HG02571 (cell line): ENCODE data around the gene SLC4A4.

Experiments used
- ATAC-seq: cut with Tn5 transposase; IDR thresholded peaks from one replicate; pipeline ENCODE4 v1.9.1; 2021; ENCODE audit warnings: mild to moderate bottlenecking, moderate library complexity; ENCODE audit not compliant: unreplicated experiment

Gene SLC4A4

DNA sequence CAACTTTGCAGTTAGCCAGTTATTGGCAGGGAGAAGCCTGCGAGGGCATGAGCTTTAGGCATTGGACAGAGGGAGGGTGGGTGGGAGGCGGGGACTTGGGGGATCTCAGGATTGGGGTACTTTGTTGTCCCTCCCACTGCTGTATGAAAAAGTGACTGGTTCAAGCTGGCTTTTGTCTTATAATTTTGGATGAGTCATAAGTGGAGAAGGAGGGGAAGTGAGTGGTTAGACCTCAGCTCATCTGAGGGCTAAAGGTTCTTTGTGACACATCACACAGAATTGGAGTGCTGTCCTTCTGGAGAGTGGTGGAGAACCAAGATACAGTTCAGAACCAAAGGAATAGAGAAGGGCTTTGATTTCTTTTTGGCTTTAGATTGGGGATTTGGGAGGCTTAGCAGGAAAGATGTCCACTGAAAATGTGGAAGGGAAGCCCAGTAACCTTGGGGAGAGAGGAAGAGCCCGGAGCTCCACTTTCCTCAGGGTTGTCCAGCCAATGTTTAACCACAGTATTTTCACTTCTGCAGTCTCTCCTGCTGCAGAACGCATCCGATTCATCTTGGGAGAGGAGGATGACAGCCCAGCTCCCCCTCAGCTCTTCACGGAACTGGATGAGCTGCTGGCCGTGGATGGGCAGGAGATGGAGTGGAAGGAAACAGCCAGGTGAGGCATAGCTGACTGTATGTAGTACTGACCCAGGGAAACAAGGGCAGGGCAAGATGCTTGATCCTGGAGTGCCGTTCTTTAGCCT lies at the start of gene SLC4A4:
Gene SLC4A4 (plus strand): TSS at position 175 of the 748 bp plus-strand sequence.
- ATAC-seq: peak; percentile 99

GRCh38 chr4:71290074-71290473 lies 48.7 kb upstream of the SLC4A4 start:
- no peak for ATAC-seq

DNA sequence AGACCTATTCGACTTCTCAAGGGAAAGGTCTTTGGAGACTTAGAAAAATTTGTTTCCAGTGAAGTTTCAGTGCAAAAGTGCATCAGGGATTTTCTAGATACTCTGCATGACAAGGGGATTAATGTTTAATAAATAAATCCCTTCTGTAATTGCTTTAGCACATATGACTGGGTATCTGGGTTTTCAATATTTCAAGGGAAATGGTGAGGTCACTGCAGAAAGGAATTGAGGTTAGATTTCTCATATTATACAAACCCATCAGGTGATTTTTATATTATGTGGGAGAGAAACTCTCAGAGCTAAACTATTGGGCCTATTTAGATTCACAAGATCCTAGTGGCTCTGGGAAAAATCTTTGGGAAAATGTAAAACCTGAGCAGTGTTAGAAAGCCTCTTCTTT lies 48.3 kb upstream of the SLC4A4 start:
- ATAC-seq: no peak

- no peak for ATAC-seq
Observed at GRCh38 chr4:71292228-71292627, 46.6 kb upstream of the SLC4A4 start.

GRCh38 chr4:71293705-71294104 lies 45.1 kb upstream of the SLC4A4 start:
- ATAC-seq: no peak

DNA sequence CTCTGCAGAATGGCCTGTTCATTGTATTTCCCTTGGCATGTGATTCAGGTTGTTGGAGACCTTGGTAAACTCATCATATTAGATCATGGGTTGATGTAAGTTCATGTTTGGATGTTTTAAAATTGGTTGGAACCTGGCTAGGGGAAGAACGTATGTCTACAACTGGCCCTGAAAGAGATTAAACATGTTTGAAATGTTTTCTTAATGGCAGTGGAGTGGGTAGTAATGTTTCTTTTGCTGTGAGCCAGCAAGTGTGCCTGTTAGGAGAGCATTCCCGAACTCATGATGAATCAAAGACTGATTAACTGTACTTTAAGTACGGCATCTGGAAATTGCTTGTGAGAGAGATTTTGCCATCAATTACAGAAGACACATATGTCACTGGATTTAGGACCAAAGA lies 44.5 kb upstream of the SLC4A4 start:
- ATAC-seq: no peak

DNA sequence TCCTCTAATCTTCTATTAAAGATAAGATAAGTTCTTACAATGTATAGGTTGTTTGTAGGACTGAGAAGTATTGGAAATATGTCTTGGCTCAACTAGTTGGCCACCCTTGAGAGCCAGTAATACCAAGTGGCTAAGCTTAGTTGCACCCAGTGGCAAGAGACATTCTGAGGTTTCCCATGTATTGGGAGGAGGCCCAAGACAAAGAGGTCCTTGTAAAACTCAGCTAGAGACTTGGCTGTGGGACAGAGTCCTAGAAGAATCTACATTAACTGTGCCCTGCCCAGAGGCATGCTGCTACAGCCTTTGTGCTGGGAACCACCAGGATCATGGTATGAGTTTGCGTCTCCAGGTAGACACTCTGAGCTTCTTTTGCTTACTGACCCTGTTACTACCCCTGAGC lies 41.9 kb upstream of the SLC4A4 start:
- no peak for ATAC-seq

- ATAC-seq: no peak
Observed at GRCh38 chr4:71300362-71300761, 38.5 kb upstream of the SLC4A4 start.

DNA sequence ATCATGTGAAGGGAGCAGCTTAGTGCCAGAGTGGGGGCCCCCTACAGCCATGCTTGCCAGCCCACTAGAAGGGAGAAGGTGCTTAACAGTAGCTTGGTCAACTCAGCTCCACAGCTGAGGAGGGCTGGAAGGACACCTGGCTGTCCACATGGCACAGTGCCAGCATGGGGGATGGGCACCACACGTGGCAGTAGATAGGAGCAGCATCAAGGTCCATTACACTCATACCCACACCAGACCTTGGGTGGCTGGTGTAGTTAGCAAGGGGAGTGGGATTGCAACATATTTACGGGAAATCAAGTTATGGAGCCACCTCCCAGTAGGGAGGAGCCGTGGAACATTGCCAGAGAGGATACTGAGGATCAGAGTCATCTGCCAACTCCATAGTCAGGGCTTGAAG lies 37.9 kb upstream of the SLC4A4 start:
- no peak for ATAC-seq

GRCh38 chr4:71303287-71303686 lies 35.5 kb upstream of the SLC4A4 start:
- no peak for ATAC-seq

GRCh38 chr4:71303850-71304249 lies 35.0 kb upstream of the SLC4A4 start:
- no peak for ATAC-seq

DNA sequence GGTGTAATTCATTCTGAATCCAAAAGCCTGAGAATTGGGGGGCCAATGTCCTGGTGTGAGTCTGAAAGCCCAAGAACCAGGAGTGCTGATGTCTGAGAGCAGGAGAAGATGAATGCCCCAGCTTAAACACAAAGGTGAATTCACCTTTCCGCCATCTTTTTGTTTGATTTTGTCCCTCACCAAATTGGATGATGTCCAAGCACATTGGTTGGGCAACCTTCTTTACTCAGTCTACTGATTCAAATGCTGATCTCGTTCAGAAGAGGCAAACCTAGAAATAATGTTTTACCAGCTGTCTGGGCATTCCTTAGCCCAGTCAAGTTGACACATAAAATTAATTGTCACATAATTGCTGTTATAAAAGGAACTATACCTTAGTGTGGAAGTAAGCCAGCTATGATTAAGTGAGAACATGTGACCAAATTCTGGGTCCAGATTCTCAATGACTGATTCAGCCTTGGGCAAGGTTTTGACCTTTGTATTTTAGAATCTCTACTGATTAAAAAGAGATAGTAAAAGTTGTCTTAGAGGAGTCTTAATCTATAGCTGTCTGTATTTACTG lies 34.5 kb upstream of the SLC4A4 start:
- ATAC-seq: no peak

DNA sequence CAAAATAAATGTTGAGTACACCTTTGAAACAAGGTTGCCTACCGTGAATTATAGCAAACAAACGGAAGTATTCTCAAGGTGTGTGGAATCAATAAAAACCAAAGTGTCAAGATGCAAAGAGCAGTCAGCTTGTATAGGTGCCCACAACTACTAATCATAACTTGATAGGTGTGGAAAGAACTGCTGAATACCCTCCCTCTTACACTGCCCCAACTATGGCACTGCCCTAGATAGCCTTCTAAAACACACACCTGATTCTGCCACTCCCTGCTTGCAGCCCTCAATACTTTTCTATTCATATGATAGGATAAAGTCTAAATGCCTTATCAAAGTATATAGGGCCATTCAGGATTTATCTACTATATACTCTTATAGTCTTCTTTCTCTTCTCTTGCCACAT lies 31.1 kb upstream of the SLC4A4 start:
- no peak for ATAC-seq

DNA sequence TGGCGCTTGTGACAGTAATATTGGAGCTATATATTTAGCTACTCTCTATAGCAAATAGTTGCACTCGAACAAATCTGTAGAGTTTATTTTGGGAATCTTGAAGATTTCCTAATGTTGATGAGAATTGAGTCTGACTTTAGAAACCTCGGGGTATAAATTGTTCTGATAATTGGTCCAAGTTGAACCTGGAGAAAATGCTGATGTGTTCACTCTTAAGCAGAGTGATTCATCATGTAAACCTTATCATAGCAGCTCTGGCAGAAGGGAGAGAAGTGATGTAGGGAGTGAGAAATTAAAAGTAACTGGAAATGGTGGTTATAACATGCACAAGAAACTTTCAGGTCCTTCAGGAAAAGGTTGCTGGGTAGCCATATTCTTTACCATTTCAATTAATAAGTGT lies 16.4 kb upstream of the SLC4A4 start:
- ATAC-seq: no peak

- no peak for ATAC-seq
Observed at GRCh38 chr4:71333368-71333767, 5.5 kb upstream of the SLC4A4 start.

GRCh38 chr4:71333960-71334359 lies 4.9 kb upstream of the SLC4A4 start:
- no peak for ATAC-seq

- no peak for ATAC-seq
Observed at GRCh38 chr4:71334465-71334882, 4.3 kb upstream of the SLC4A4 start.

DNA sequence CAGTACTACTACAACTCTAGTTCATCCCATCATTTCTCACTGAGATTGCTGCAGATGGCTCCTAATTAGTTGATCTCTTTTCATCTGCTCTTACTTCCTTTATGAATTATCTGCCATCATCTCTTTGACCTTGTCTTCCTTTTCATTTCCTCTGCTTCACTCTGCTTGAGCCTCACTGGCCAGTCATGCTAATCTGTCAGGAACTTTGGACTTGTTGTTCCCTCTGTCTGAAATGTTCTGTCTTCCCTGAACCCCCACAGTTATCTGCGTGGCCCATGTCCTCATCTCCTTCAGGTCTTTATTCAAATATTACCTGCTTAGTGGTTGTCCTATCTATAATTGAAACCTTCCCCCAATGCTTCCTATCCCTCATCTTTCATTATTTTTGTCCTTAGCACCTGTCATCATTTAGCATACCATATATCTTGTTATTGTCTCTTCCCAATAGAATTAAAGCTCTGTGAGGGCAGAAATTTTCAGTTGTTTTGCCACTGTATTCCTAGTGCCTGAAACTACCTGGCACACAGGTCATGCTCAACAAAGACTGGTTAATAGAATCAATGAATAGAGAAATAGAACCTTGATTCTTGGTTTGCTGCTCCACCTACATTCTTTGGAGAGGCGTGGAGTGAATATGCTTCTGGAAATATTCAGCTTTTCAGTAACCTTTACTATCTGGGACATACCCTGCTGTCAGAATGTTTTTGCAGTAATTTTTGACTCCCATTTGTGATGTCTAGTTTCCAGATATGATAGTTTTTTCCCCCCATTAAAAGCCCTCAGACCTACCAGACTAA lies 5.0 kb downstream of the SLC4A4 start:
- no peak for ATAC-seq

DNA sequence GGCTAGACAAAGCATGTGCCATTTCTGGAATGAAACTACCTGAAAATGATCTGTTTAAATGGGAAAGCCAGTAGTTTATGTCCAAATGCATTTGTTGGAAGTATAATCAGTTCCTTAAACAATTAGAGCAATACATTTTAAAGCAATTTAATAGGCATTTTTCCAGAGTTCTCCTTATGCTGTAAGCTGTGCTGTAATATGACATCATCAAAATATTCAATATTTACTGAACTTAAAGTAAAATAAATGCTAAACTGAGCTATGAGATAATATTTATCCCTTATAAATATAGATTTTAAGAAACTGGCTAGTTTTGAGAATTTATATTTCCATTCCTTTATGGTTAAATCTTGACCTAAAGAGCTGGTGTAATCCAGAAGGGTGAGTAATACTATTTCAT lies 7.9 kb downstream of the SLC4A4 start:
- no peak for ATAC-seq

DNA sequence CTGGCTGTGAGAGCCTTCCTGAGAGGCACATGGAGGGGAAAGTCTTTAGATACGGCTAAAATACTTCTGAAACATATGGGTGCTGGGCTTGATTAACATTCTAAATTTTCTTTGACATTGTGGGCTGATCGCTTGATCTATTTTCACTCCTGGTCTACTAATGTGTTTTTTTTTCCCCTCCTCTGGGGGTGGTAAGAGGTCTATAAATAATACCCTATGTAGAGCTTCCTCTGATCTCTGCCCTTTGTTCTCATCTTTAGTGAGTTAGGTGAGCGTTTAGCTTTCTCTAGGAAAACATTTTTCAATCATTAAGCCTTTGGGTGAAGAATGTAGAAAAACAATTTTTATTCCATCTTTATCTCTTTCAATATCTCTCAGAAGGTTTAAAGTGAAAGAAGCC lies 9.8 kb downstream of the SLC4A4 start:
- ATAC-seq: no peak

DNA sequence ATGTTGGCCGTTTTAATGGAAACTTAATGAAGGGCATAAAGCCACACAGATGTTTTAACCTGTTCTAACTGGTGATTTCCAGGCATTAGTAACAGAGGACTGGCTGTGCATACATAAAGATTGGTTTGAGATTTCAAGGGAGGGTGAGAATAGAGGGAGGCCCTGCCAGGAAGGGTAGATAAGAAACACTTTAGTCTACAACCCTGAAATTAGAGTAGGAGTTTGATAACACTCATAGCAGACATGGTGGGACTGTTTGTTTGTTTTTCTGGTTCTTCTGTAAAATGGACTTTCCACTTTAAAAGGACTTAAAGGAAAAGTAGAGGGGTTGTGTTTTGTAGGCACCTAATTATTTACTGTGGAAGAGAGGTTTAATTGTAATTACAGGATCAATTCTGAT lies 16.2 kb downstream of the SLC4A4 start:
- no peak for ATAC-seq

DNA sequence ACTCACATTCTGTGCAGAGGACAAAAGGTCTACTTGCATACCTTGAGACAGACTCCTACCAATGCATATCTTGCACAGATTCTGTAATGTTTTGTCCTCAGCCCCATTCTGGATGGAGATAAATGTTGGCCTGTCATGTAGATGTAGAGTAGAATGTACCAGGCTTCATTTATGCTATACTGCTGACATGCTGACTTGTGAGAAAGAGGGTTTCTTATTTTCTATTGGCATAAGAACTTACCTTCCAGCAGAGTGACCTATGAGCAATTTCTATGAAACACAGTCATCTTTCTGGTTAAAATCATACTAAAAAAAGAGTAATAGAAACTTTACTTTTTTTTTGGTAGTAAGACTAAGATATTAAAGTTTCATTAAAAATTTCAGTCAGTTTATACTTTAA lies 17.2 kb downstream of the SLC4A4 start:
- ATAC-seq: no peak
